GM12878 (cell line): Measurements from ENCODE around the gene CFAP126. TPM values are rescaled to one million over a fixed set of nuclear protein-coding genes. Genes with fewer than 3 reads are reported as not detected.
"Not testable (repeated sequence)": the region's sequence is repeated elsewhere in the genome, so short reads cannot be mapped to it uniquely, and the experiment has no call there.

ENCODE experiments used
- ATAC-seq: fragments of 200-7000 bp; cut with Tn5 transposase; 3 replicates; pipeline ENCODE4 v1.9.1; 2020; ENCODE audit warnings: mild to moderate bottlenecking, moderate library complexity
- BruUV-seq: library from RNA; stranded (reverse); fragments of 400-500 nt; replicated peaks from 2 replicates; lab custom pipeline; 2021; lab: Mats Ljungman, UMichigan
- CTCF ChIA-PET: fragments of 300-600 bp; sonication (Branson Sonifier 250); formaldehyde crosslinking; extraction: SDS; loops from one replicate; lab custom pipeline; 2021; ENCODE audit warnings: inconsistent platforms; lab: Yijun Ruan, JAX
- POLR2A ChIA-PET: fragments of 350-600 bp; formaldehyde crosslinking; extraction: SDS; loops from one replicate; lab custom pipeline; 2021; ENCODE audit warnings: inconsistent platforms; lab: Charles Lee
- RAD21 ChIA-PET: fragments of 300-600 bp; sonication (Branson Sonifier 250); formaldehyde crosslinking; loops from one replicate; lab custom pipeline; 2023; ENCODE audit warnings: antibody characterized with exemption; ENCODE audit not compliant: unreplicated experiment; lab: Charles Lee
- SMC1A ChIA-PET: fragments of 300-600 bp; sonication (Branson Sonifier 250); formaldehyde crosslinking; loops from one replicate; lab custom pipeline; 2023; ENCODE audit not compliant: unreplicated experiment, uncharacterized antibody; lab: Charles Lee
- DNase-seq: peaks from one replicate; pipeline ENCODE4 v3.0.0-alpha.2; 2011; ENCODE audit warnings: low read depth, low spot score
- FAIRE-seq: peaks from 3 replicates; lab custom pipeline; 2011; peaks lifted over from hg19 to GRCh38; lab: Jason Lieb, UNC
- H2AFZ ChIP-seq: 2 replicates; pipeline ENCODE4 v1.6.0; 2011; ENCODE audit warnings: low read depth, low read length, control low read depth; ENCODE audit not compliant: control insufficient read depth
- H3K27ac ChIP-seq: 2 replicates; pipeline ENCODE4 v1.5.1; 2011; ENCODE audit warnings: control low read depth; ENCODE audit not compliant: control insufficient read depth, insufficient read depth
- H3K27me3 ChIP-seq, 2 experiments: replicated peaks in 1 of 2; 2 replicates each; pipeline versions ENCODE4 v1.6.0 to v1.6.1; 2011; ENCODE audit warnings: low read length in 1 of 2; ENCODE audit not compliant: control insufficient read depth in 2 of 2, insufficient read depth in 2 of 2
- H3K36me3 ChIP-seq, 2 experiments: 2 replicates each; pipeline ENCODE4 v1.5.1; 2011; ENCODE audit warnings: low read length in 1 of 2; ENCODE audit not compliant: control insufficient read depth in 2 of 2, insufficient read depth in 2 of 2
- H3K4me1 ChIP-seq: 2 replicates; pipeline ENCODE4 v1.6.1; 2011; ENCODE audit warnings: mild to moderate bottlenecking, low read length, moderate library complexity, mixed read lengths; ENCODE audit not compliant: control insufficient read depth, insufficient read depth
- H3K4me2 ChIP-seq: 2 replicates; pipeline ENCODE4 v1.6.0; 2011; ENCODE audit warnings: control low read depth; ENCODE audit not compliant: control insufficient read depth, insufficient read depth
- H3K4me3 ChIP-seq: fragments of 200-600 bp; sonication (generic); 2 replicates; pipeline ENCODE4 v1.5.1; 2016
- H3K79me2 ChIP-seq: 2 replicates; pipeline ENCODE4 v1.6.0; 2011; ENCODE audit warnings: low read length; ENCODE audit not compliant: control insufficient read depth, insufficient read depth
- H3K9ac ChIP-seq: 2 replicates; pipeline ENCODE4 v1.8.0; 2011; ENCODE audit warnings: low read length, control low read depth, mixed read lengths; ENCODE audit not compliant: control insufficient read depth, insufficient read depth
- H3K9me3 ChIP-seq: replicated peaks from 3 replicates; pipeline ENCODE4 v1.5.1; 2011; ENCODE audit warnings: mild to moderate bottlenecking, low read length; ENCODE audit not compliant: control insufficient read depth, insufficient read depth
- H4K20me1 ChIP-seq: 2 replicates; pipeline ENCODE4 v1.6.0; 2011; ENCODE audit not compliant: control insufficient read depth, insufficient read depth
- PAX8 ChIP-seq: fragments of 450-650 bp; IDR thresholded peaks from 2 replicates; pipeline ENCODE4 v1.6.1; 2017; ENCODE audit warnings: mild to moderate bottlenecking, moderate library complexity
- PML ChIP-seq: IDR thresholded peaks from 2 replicates; pipeline ENCODE4 v1.6.1; 2012; ENCODE audit warnings: low read length, inconsistent platforms
- ZNF622 ChIP-seq: fragments of 450-650 bp; IDR thresholded peaks from 2 replicates; pipeline ENCODE4 v1.6.1; 2017; ENCODE audit warnings: mild to moderate bottlenecking, inconsistent platforms
- WGBS: methylation state at CpG from one replicate; pipeline ENCODE4 v1.1.6; 2016; ENCODE audit warnings: low lambda C conversion rate; ENCODE audit not compliant: insufficient replicate concordance, insufficient coverage; ENCODE audit errors: missing lambda C conversion rate; 5-methylcytosine and 5-hydroxymethylcytosine counted together
- in situ Hi-C: fragments of 300-500 bp; cut with MboI; formaldehyde crosslinking; loops from 9 replicates; pipeline ENCODE4 v1.14.3; 2018; ENCODE audit warnings: mixed read lengths
- intact Hi-C: fragments of 100-400 bp; cut with micrococcal nuclease; formaldehyde crosslinking; loops from one replicate; pipeline ENCODE4 v1.14.2; 2022; ENCODE audit not compliant: unreplicated experiment
- polyA plus RNA-seq, 11 experiments: library from polyadenylated mRNA; depleted of rRNA in 4 of 11; unstranded in 6 of 11; stranded (reverse) in 5 of 11; fragments of >200 nt; fragmentation: Nextera tagmentation in 4 of 11; fragmentation: Illumina TruSeq in 1 of 11; extraction: Ambion mirVana in 4 of 11; extraction: Trizol in 1 of 11; gene quantifications; 1 replicate in 1 of 11; 2 replicates in 10 of 11; pipeline versions ENCODE4 v1.2.1 to v1.2.3, GENCODE V29; 2011 to 2016; ENCODE audit warnings: inconsistent platforms in 2 of 11, missing spikeins in 2 of 11, low read depth in 1 of 11
- total RNA-seq, 4 experiments: library from RNA; depleted of rRNA in 3 of 4; stranded (reverse); fragments of >200 nt in 3 of 4; fragmentation: Illumina TruSeq in 1 of 4; extraction: Trizol in 1 of 4; gene quantifications; 2 replicates each; pipeline versions ENCODE4 v1.2.1 to v1.2.3, GENCODE V29; 2013 to 2021
- TF ChIP-seq, protein P1 (sequence below): fragments of 450-650 bp; IDR thresholded peaks from 2 replicates; pipeline ENCODE4 v1.6.1; 2016; ENCODE audit warnings: mild to moderate bottlenecking
- TF ChIP-seq, protein P2 (sequence below): IDR thresholded peaks from 2 replicates; pipeline ENCODE4 v1.6.1; 2011; ENCODE audit warnings: borderline replicate concordance, low read depth, mild to moderate bottlenecking, moderate library complexity, mixed read lengths, low read length; ENCODE audit not compliant: insufficient read depth; ENCODE audit errors: extremely low read length
- TF ChIP-seq, protein P3 (sequence below): IDR thresholded peaks from 2 replicates; pipeline ENCODE4 v1.6.1; 2011; ENCODE audit warnings: mild to moderate bottlenecking, low read depth, low read length, moderate library complexity; ENCODE audit not compliant: insufficient replicate concordance
- TF ChIP-seq, protein P4 (sequence below): fragments of 150-350 bp; IDR thresholded peaks from 2 replicates; pipeline ENCODE4 v1.6.1; 2016; ENCODE audit warnings: low read depth, low read length

CFAP126 gene
- total and polyA plus RNA-seq, 10 of the 15 experiments (the other 5 are each of a cell fraction or from before 2014, with no cell fraction given): not detected

DNA sequence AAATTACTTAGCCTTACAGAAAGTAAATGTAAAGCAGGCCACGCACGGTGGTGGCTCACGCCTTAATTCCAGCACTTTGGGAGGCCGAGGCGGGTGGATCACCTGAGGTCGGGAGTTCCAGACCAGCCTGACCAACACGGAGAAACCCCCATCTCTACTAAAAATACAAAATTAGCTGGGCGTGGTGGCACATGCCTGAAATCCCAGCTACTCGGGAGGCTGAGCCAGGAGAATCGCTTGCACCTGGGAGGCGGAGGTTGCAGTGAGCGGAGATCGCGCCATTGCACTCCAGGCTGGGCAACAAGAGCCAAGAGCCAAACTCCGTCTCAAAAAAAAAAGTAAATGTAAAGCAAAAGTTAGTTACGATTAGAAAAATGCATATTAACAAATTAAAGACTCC, 21.5 kb upstream of the CFAP126 start:
- H3K4me2 ChIP-seq: peak overlapping the region; percentile 78
- H2AFZ ChIP-seq: peak overlapping the region; percentile 96
- H3K27ac ChIP-seq: peak overlapping the region; percentile 71; the same call in 1 of the 2 replicates
- CTCF ChIA-PET: interaction anchor here (0.6 to 2.3 kb wide), 7 partner anchors 58 to 223 kb away, joined by 3 to 12 read pairs (median 4); partner anchors contain the start of genes NDUFS2, PPOX and TOMM40L
- RAD21 ChIA-PET: interaction anchor here (1.0 to 1.5 kb wide), 4 partner anchors 39 to 178 kb away, joined by 3 to 5 read pairs (median 4); no protein-coding TSS in a partner anchor
- BruUV-seq, H3K27me3 ChIP-seq, intact Hi-C loops, H3K9me3 ChIP-seq, ATAC-seq, H3K36me3 ChIP-seq, H4K20me1 ChIP-seq, FAIRE-seq, DNase-seq, H3K79me2 ChIP-seq, in situ Hi-C loops: not testable (repeated sequence)
- H3K4me1 ChIP-seq: peaks cover 12% of the 10 kb centered on the region; the same call in 1 of the 2 replicates
- peak overlapping the region; percentile 58 for H3K9ac ChIP-seq
- peak overlapping the region; percentile 87 for H3K4me3 ChIP-seq
- 82% methylated on average over 16 of the region's 16 CpGs for WGBS
- POLR2A ChIA-PET: interaction anchor here (0.6 to 2.6 kb wide), 6 partner anchors 11 to 222 kb away, joined by 3 to 8 read pairs (median 4); partner anchors contain the start of gene NDUFS2
- TF ChIP-seq, protein P1, sequence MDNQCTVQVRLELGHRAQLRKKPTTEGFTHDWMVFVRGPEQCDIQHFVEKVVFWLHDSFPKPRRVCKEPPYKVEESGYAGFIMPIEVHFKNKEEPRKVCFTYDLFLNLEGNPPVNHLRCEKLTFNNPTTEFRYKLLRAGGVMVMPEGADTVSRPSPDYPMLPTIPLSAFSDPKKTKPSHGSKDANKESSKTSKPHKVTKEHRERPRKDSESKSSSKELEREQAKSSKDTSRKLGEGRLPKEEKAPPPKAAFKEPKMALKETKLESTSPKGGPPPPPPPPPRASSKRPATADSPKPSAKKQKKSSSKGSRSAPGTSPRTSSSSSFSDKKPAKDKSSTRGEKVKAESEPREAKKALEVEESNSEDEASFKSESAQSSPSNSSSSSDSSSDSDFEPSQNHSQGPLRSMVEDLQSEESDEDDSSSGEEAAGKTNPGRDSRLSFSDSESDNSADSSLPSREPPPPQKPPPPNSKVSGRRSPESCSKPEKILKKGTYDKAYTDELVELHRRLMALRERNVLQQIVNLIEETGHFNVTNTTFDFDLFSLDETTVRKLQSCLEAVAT: 0 out of 2 replicates have a peak, but pooled peaks have one; percentile 59
- 0 out of 2 replicates have a peak, but pooled peaks have one; percentile 6 for TF ChIP-seq PML
- SMC1A ChIA-PET: interaction anchor here (1.2 to 2.0 kb wide), 3 partner anchors 163 to 207 kb away, joined by 3 to 6 read pairs (median 6); partner anchors contain the start of gene TOMM40L

DNA sequence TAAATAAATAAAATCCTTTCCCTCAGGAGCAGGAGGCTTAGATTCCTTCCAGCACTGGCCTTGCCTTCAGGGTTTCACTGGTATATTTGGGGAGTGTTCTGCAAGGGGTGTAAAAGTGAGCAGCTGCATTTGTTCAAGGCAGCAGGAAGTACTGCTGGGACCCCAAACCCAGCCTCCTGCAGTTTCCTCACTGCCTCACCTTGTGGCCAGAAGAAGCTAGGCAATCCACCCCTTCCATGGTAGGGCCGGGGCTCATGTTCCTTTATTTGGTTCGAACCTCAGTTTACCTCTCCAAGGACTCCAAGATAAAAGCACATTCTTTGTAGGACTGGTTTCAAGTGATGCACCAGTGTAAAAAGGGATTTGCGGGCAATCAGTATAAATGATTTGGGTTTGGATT, 21.0 kb upstream of the CFAP126 start:
- BruUV-seq: no TSS peak
- WGBS: 67% methylated on average over 3 of the region's 3 CpGs
- Histone ChIP-seq H3K27ac (no peak overlapping the region), H3K4me2 (no peak overlapping the region), H4K20me1 (no peaks in the 10 kb centered on the region), H3K9me3 (no peaks in the 10 kb centered on the region; the same call in 2 of the 3 replicates), H3K4me1 (peaks cover 12% of the 10 kb centered on the region; the same call in 1 of the 2 replicates), H3K4me3 (no peak overlapping the region), H2AFZ (no peak overlapping the region), H3K36me3 (no peaks in the 10 kb centered on the region), H3K27me3 (no peaks in the 10 kb centered on the region), H3K79me2 (no peaks in the 10 kb centered on the region), H3K9ac (no peak overlapping the region)
- in situ Hi-C loops: no loop called here
- SMC1A ChIA-PET: interaction anchor here (1.2 to 2.0 kb wide), 2 partner anchors 197 to 206 kb away, joined by 3 to 6 read pairs; no protein-coding TSS in a partner anchor
- RAD21 ChIA-PET: interaction anchor here (1.0 to 1.5 kb wide), 3 partner anchors 83 to 177 kb away, joined by 3 to 5 read pairs (median 3); no protein-coding TSS in a partner anchor
- POLR2A ChIA-PET: interaction anchor here (0.6 to 2.6 kb wide), 3 partner anchors 11 to 221 kb away, joined by 3 to 8 read pairs (median 8); no protein-coding TSS in a partner anchor
- CTCF ChIA-PET: interaction anchor here (1.0 to 2.3 kb wide), 3 partner anchors 57 to 196 kb away, joined by 3 to 12 read pairs (median 4); no protein-coding TSS in a partner anchor
- no peak for ATAC-seq
- intact Hi-C loops: no loop called here
- no peak for FAIRE-seq
- DNase-seq: no peak
- TF ChIP-seq, protein P2, sequence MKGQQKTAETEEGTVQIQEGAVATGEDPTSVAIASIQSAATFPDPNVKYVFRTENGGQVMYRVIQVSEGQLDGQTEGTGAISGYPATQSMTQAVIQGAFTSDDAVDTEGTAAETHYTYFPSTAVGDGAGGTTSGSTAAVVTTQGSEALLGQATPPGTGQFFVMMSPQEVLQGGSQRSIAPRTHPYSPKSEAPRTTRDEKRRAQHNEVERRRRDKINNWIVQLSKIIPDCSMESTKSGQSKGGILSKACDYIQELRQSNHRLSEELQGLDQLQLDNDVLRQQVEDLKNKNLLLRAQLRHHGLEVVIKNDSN: no peak
- no peak for TF ChIP-seq PAX8
- no peak for TF ChIP-seq ZNF622
- TF ChIP-seq, protein P3, sequence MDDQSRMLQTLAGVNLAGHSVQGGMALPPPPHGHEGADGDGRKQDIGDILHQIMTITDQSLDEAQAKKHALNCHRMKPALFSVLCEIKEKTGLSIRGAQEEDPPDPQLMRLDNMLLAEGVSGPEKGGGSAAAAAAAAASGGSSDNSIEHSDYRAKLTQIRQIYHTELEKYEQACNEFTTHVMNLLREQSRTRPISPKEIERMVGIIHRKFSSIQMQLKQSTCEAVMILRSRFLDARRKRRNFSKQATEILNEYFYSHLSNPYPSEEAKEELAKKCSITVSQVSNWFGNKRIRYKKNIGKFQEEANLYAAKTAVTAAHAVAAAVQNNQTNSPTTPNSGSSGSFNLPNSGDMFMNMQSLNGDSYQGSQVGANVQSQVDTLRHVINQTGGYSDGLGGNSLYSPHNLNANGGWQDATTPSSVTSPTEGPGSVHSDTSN: no peak
- TF ChIP-seq, protein P4, sequence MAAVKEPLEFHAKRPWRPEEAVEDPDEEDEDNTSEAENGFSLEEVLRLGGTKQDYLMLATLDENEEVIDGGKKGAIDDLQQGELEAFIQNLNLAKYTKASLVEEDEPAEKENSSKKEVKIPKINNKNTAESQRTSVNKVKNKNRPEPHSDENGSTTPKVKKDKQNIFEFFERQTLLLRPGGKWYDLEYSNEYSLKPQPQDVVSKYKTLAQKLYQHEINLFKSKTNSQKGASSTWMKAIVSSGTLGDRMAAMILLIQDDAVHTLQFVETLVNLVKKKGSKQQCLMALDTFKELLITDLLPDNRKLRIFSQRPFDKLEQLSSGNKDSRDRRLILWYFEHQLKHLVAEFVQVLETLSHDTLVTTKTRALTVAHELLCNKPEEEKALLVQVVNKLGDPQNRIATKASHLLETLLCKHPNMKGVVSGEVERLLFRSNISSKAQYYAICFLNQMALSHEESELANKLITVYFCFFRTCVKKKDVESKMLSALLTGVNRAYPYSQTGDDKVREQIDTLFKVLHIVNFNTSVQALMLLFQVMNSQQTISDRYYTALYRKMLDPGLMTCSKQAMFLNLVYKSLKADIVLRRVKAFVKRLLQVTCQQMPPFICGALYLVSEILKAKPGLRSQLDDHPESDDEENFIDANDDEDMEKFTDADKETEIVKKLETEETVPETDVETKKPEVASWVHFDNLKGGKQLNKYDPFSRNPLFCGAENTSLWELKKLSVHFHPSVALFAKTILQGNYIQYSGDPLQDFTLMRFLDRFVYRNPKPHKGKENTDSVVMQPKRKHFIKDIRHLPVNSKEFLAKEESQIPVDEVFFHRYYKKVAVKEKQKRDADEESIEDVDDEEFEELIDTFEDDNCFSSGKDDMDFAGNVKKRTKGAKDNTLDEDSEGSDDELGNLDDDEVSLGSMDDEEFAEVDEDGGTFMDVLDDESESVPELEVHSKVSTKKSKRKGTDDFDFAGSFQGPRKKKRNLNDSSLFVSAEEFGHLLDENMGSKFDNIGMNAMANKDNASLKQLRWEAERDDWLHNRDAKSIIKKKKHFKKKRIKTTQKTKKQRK: no peak
